HEK293 (cell line): ENCODE measurements around the gene IGF2BP2.

Experiments
- CTCF ChIA-PET: fragments of 350-600 bp; formaldehyde crosslinking; extraction: SDS; loops from one replicate; lab custom pipeline; 2021; ENCODE audit warnings: antibody characterized with exemption; lab: Yijun Ruan, JAX
- POLR2A ChIA-PET: fragments of 300-600 bp; formaldehyde crosslinking; extraction: SDS; loops from one replicate; lab custom pipeline; 2020; ENCODE audit warnings: antibody characterized with exemption, inconsistent platforms; lab: Yijun Ruan, JAX
- H3K27ac ChIP-seq: fragments of 200-500 bp; sonication (Bioruptor generic); 2 replicates; pipeline ENCODE4 v1.5.1; 2014; ENCODE audit warnings: low read depth, low read length, control low read depth, inconsistent platforms; ENCODE audit errors: extremely low read depth
- H3K36me3 ChIP-seq, 2 experiments: fragments of 200-500 bp in 1 of 2; sonication (Bioruptor generic) in 1 of 2; 1 replicate in 1 of 2; 2 replicates in 1 of 2; pipeline ENCODE4 v1.5.1; 2014 to 2017; ENCODE audit warnings: inconsistent platforms in 2 of 2, low read length in 2 of 2; ENCODE audit not compliant: control insufficient read depth in 2 of 2, insufficient read depth in 1 of 2
- H3K4me1 ChIP-seq: fragments of 200-500 bp; sonication (Bioruptor generic); 2 replicates; pipeline ENCODE4 v1.5.1; 2014; ENCODE audit warnings: mild to moderate bottlenecking, low read length, inconsistent platforms; ENCODE audit not compliant: control insufficient read depth, insufficient read depth
- H3K4me3 ChIP-seq: 2 replicates; pipeline ENCODE4 v1.5.1; 2011; ENCODE audit warnings: low read depth, mild to moderate bottlenecking, control low read depth, low read length, moderate library complexity
- H3K9me3 ChIP-seq: fragments of 200-500 bp; sonication (Bioruptor generic); 2 replicates; pipeline ENCODE4 v1.5.1; 2014; ENCODE audit warnings: low read depth, low read length, inconsistent platforms; ENCODE audit not compliant: control insufficient read depth, insufficient read depth
- GLIS1 ChIP-seq: fragments of 450-650 bp; formaldehyde crosslinking; IDR thresholded peaks from 2 replicates; pipeline ENCODE4 v1.5.1; 2016; ENCODE audit warnings: missing biosample characterization, missing genetic modification characterization
- IKZF3 ChIP-seq: fragments of 450-650 bp; IDR thresholded peaks from 2 replicates; pipeline ENCODE4 v1.5.0; 2018; ENCODE audit warnings: missing biosample characterization, mild to moderate bottlenecking, missing genetic modification characterization, moderate library complexity
- ZFHX2 ChIP-seq: fragments of 450-650 bp; formaldehyde crosslinking; conservative IDR thresholded peaks from 2 replicates; pipeline ENCODE4 v1.5.1; 2016; ENCODE audit warnings: missing biosample characterization, missing genetic modification characterization
- ZNF175 ChIP-seq: fragments of 450-650 bp; formaldehyde crosslinking; IDR thresholded peaks from 2 replicates; pipeline ENCODE4 v1.5.1; 2016; ENCODE audit warnings: missing biosample characterization, missing genetic modification characterization
- ZNF202 ChIP-seq: fragments of 450-650 bp; formaldehyde crosslinking; IDR thresholded peaks from 2 replicates; pipeline ENCODE4 v1.5.1; 2016; ENCODE audit warnings: missing biosample characterization, missing genetic modification characterization, borderline replicate concordance
- ZNF211 ChIP-seq: fragments of 450-650 bp; formaldehyde crosslinking; IDR thresholded peaks from 2 replicates; pipeline ENCODE4 v1.5.1; 2016; ENCODE audit warnings: low read depth, missing biosample characterization, missing genetic modification characterization
- ZNF221 ChIP-seq: fragments of 450-650 bp; formaldehyde crosslinking; IDR thresholded peaks from 2 replicates; pipeline ENCODE4 v1.5.1; 2017; ENCODE audit warnings: missing biosample characterization, missing genetic modification characterization, borderline replicate concordance
- ZNF223 ChIP-seq: fragments of 450-650 bp; formaldehyde crosslinking; IDR thresholded peaks from 2 replicates; pipeline ENCODE4 v1.5.1; 2016; ENCODE audit warnings: missing biosample characterization, missing genetic modification characterization
- ZNF274 ChIP-seq, 2 experiments: fragments of 200-500 bp in 1 of 2; fragments of 450-650 bp in 1 of 2; sonication (Bioruptor generic) in 1 of 2; formaldehyde crosslinking in 1 of 2; IDR thresholded peaks; 2 replicates each; pipeline versions ENCODE4 v1.5.1 to v1.6.1; 2014 to 2016; ENCODE audit warnings: borderline replicate concordance in 1 of 2, inconsistent platforms in 1 of 2, low read length in 1 of 2, missing biosample characterization in 1 of 2, missing genetic modification characterization in 1 of 2
- ZNF350 ChIP-seq: fragments of 450-650 bp; formaldehyde crosslinking; IDR thresholded peaks from 2 replicates; pipeline ENCODE4 v1.5.0; 2017; ENCODE audit warnings: missing biosample characterization, mild to moderate bottlenecking, missing genetic modification characterization
- ZNF354C ChIP-seq: fragments of 450-650 bp; formaldehyde crosslinking; IDR thresholded peaks from 2 replicates; pipeline ENCODE4 v1.5.1; 2016; ENCODE audit warnings: missing biosample characterization, missing genetic modification characterization, low read depth, borderline replicate concordance
- ZNF433 ChIP-seq: fragments of 450-650 bp; formaldehyde crosslinking; IDR thresholded peaks from 2 replicates; pipeline ENCODE4 v1.5.1; 2016; ENCODE audit warnings: missing biosample characterization, missing genetic modification characterization, low read depth
- ZNF658 ChIP-seq: fragments of 450-650 bp; formaldehyde crosslinking; IDR thresholded peaks from 2 replicates; pipeline ENCODE4; 2016; ENCODE audit warnings: missing biosample characterization, missing genetic modification characterization
- ZNF701 ChIP-seq: fragments of 450-650 bp; formaldehyde crosslinking; IDR thresholded peaks from 2 replicates; pipeline ENCODE4 v1.5.1; 2016; ENCODE audit warnings: missing biosample characterization, missing genetic modification characterization
- ZSCAN23 ChIP-seq: fragments of 450-650 bp; formaldehyde crosslinking; IDR thresholded peaks from 2 replicates; pipeline ENCODE4 v1.5.1; 2016; ENCODE audit warnings: missing biosample characterization, missing genetic modification characterization
- ZSCAN30 ChIP-seq: fragments of 450-650 bp; IDR thresholded peaks from 2 replicates; pipeline ENCODE4 v1.5.1; 2018; ENCODE audit warnings: missing biosample characterization, mild to moderate bottlenecking, missing genetic modification characterization, moderate library complexity
- TF ChIP-seq, protein P1 (sequence below): fragments of 450-650 bp; formaldehyde crosslinking; IDR thresholded peaks from 2 replicates; pipeline ENCODE4 v1.5.1; 2017; ENCODE audit warnings: missing biosample characterization, mild to moderate bottlenecking, missing genetic modification characterization, moderate library complexity
- TF ChIP-seq, protein P2 (sequence below): IDR thresholded peaks from 2 replicates; pipeline ENCODE4 v1.6.1; 2011; ENCODE audit warnings: mild to moderate bottlenecking, low read depth, low read length, borderline replicate concordance
- TF ChIP-seq, protein P3 (sequence below): fragments of 450-650 bp; formaldehyde crosslinking; IDR thresholded peaks from 2 replicates; pipeline ENCODE4 v1.5.0; 2017; ENCODE audit warnings: missing biosample characterization, missing genetic modification characterization, borderline replicate concordance

IGF2BP2 gene

DNA sequence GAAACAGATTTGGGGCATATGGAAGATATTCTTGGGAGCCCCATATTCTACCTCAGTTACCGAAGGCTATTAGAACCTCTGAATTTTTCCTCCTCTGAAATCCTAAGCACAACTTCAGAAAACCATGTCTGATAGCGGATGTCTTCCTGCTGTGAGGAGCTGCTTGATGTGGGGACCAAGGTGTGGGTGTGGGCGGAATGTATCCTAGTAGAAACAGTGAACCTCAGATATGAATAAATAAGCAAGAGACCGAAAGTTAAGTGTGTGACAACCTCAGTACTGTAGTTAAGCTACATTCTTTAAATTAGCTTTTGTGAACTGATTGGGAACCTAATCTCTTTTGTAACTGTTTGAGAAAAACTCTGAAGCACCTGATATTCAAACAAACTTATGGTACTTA lies 191.8 kb downstream of the IGF2BP2 start:
- POLR2A ChIA-PET, result interaction anchor here (0.5 kb wide), 1 partner anchor 12 kb away, joined by 3 read pairs; no protein-coding TSS in a partner anchor
- TF ChIP-seq, protein P1, sequence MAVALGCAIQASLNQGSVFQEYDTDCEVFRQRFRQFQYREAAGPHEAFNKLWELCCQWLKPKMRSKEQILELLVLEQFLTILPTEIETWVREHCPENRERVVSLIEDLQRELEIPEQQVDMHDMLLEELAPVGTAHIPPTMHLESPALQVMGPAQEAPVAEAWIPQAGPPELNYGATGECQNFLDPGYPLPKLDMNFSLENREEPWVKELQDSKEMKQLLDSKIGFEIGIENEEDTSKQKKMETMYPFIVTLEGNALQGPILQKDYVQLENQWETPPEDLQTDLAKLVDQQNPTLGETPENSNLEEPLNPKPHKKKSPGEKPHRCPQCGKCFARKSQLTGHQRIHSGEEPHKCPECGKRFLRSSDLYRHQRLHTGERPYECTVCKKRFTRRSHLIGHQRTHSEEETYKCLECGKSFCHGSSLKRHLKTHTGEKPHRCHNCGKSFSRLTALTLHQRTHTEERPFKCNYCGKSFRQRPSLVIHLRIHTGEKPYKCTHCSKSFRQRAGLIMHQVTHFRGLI, result no peak
- peak; percentile 35; the same call in 1 of the 2 replicates for TF ChIP-seq ZFHX2
- no peak for TF ChIP-seq ZNF433 (tag by site-specific recombination)
- TF ChIP-seq ZNF223 (tag by site-specific recombination), result no peak
- TF ChIP-seq ZNF354C, result no peak
- no peak for TF ChIP-seq ZSCAN30 (tag by site-specific recombination)
- TF ChIP-seq GLIS1 (tag by site-specific recombination), result no peak
- no peak for TF ChIP-seq ZSCAN23 (tag by site-specific recombination)
- no peak for TF ChIP-seq ZNF175
- TF ChIP-seq, all 188 proteins: peak for 1
- peaks cover 0 to 28% of the 10 kb centered on the region in 2 experiments; a peak in 1 of 3 replicates for H3K36me3 ChIP-seq
- H3K27ac ChIP-seq, result no peak overlapping the region
- H3K4me3 ChIP-seq, result no peak overlapping the region
- no peaks in the 10 kb centered on the region for H3K4me1 ChIP-seq
- CTCF ChIA-PET, result interaction anchor here (0.5 to 1.2 kb wide), 2 partner anchors 14 to 28 kb away, joined by 3 read pairs; no protein-coding TSS in a partner anchor
- no peaks in the 10 kb centered on the region for H3K9me3 ChIP-seq

DNA sequence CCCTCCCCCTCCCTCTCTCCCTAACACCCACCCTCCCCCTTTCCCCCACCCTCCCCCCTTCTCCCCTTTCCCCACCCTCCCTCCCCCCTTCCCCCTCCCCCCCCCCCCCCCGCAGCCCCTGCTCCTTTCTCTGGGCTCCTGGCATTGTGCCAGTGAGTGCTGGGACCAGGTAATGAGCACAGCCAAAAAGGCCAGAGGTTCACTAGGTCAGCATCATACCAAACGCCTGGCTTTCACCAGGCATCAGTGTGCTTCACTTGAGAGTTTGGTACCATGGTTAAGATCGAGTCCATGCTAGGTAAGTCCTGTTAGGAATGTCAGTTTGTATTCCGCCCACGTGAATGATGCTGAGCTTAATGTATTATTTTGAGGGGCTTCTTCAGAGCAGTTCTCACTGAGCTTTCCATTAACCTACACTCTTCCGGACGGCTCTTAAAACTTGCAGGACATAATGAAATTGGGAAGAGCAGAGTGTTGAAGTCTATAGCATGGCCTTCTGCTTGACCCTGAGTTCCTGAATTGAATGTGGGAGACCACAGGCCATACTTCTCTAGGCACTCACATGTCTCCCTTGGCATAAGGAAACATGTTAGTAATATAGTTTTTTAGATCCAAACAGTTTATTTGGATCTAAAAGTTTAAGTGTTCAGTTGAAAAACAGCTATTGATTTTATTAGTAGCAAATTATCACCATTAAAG lies 193.2 kb downstream of the IGF2BP2 start:
- H3K9me3 ChIP-seq, result no peaks in the 10 kb centered on the region
- H3K4me3 ChIP-seq, result no peak overlapping the region
- POLR2A ChIA-PET, result interaction anchor here (0.7 kb wide), 1 partner anchor 28 kb away, joined by 6 read pairs; no protein-coding TSS in a partner anchor
- CTCF ChIA-PET, result no interaction called here
- no peak for TF ChIP-seq IKZF3 (tag by site-specific recombination)
- no peak for TF ChIP-seq ZNF202 (tag by site-specific recombination)
- no peak for TF ChIP-seq ZNF274 (IDR thresholded peaks at IDR 0.05; ENCODE audit: low read length)
- no peak for TF ChIP-seq ZNF274 (tag by site-specific recombination; IDR thresholded peaks at IDR 0.05; ENCODE audit: borderline replicate concordance)
- TF ChIP-seq ZNF221 (tag by site-specific recombination), result no peak
- TF ChIP-seq, protein P2, sequence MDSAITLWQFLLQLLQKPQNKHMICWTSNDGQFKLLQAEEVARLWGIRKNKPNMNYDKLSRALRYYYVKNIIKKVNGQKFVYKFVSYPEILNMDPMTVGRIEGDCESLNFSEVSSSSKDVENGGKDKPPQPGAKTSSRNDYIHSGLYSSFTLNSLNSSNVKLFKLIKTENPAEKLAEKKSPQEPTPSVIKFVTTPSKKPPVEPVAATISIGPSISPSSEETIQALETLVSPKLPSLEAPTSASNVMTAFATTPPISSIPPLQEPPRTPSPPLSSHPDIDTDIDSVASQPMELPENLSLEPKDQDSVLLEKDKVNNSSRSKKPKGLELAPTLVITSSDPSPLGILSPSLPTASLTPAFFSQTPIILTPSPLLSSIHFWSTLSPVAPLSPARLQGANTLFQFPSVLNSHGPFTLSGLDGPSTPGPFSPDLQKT, result no peak
- TF ChIP-seq, protein P3, sequence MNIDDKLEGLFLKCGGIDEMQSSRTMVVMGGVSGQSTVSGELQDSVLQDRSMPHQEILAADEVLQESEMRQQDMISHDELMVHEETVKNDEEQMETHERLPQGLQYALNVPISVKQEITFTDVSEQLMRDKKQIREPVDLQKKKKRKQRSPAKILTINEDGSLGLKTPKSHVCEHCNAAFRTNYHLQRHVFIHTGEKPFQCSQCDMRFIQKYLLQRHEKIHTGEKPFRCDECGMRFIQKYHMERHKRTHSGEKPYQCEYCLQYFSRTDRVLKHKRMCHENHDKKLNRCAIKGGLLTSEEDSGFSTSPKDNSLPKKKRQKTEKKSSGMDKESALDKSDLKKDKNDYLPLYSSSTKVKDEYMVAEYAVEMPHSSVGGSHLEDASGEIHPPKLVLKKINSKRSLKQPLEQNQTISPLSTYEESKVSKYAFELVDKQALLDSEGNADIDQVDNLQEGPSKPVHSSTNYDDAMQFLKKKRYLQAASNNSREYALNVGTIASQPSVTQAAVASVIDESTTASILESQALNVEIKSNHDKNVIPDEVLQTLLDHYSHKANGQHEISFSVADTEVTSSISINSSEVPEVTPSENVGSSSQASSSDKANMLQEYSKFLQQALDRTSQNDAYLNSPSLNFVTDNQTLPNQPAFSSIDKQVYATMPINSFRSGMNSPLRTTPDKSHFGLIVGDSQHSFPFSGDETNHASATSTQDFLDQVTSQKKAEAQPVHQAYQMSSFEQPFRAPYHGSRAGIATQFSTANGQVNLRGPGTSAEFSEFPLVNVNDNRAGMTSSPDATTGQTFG (tag by site-specific recombination), result no peak
- no peak for TF ChIP-seq ZNF211
- TF ChIP-seq ZNF701 (tag by site-specific recombination), result no peak
- no peak for TF ChIP-seq ZNF658 (tag by site-specific recombination)
- no peak for TF ChIP-seq ZNF350
- no peak overlapping the region for H3K27ac ChIP-seq
- peaks cover 0 to 38% of the 10 kb centered on the region in 2 experiments; a peak in 2 of 3 replicates for H3K36me3 ChIP-seq
- no peaks in the 10 kb centered on the region for H3K4me1 ChIP-seq
